ENCODE data around the gene MDM4. TPM values are rescaled to one million over a fixed set of nuclear protein-coding genes. Genes with fewer than 3 reads are reported as not detected.

Gene MDM4
- total RNA-seq, 1 experiment from 2014 or later, result 42.1 TPM

GRCh38 chr1:204588826-204589225 is 72.6 kb downstream of the MDM4 start:
- CTCF ChIA-PET, result interaction anchor here (0.6 kb wide), 4 partner anchors 22 to 495 kb away, joined by 3 to 8 read pairs (median 6); no protein-coding TSS in a partner anchor
- Histone ChIP-seq H3K27me3 (ENCODE audit: control insufficient read depth, insufficient read depth, low read length) (no peaks in the 10 kb centered on the region), H3K27ac (ENCODE audit: low read length) (no peak overlapping the region), H3K36me3 (ENCODE audit: control insufficient read depth, insufficient read depth, low read length) (no peaks in the 10 kb centered on the region), H3K4me1 (ENCODE audit: control insufficient read depth, insufficient read depth, low read length) (peaks cover 7% of the 10 kb centered on the region), H3K4me3 (ENCODE audit: low read depth in 2 of 2, low read length in 2 of 2) (no peak overlapping the region), H3K9me3 (ENCODE audit: control insufficient read depth, insufficient read depth, low read depth, low read length) (no peaks in the 10 kb centered on the region)
- in situ Hi-C loops (cut with HindIII; ENCODE audit: low pct_unique_long_range_greater_than_20kb, low sequenced_read_pairs), result no loop called here
- no peak for TF ChIP-seq CTCF (IDR thresholded peaks at IDR 0.05)
- TF ChIP-seq SIN3A (IDR thresholded peaks at IDR 0.05; ENCODE audit: borderline replicate concordance, insufficient read depth, low read depth, low read length), result no peak
- TF ChIP-seq POLR2AphosphoS5 (IDR thresholded peaks at IDR 0.05; ENCODE audit: low read depth, low read length), result no peak
- TF ChIP-seq TCF7L2 (IDR thresholded peaks at IDR 0.05; ENCODE audit: low read depth, low read length), result no peak
- TF ChIP-seq REST (IDR thresholded peaks at IDR 0.05; ENCODE audit: insufficient read depth in 1 of 2, low read depth in 2 of 2, low read length in 1 of 2), result no peak
- ATAC-seq, result no peak
- no peak for DNase-seq (ENCODE audit: low read depth, low spot score)
- POLR2A ChIA-PET, result no interaction called here
- intact Hi-C loops (cut with micrococcal nuclease; ENCODE audit: unreplicated experiment), result no loop called here
- no TSS peak for BruUV-seq (replicated peaks)

- CTCF ChIA-PET, result interaction anchor here (0.6 kb wide), 1 partner anchor 298 kb away, joined by 8 read pairs; no protein-coding TSS in a partner anchor
- intact Hi-C loops (cut with micrococcal nuclease; ENCODE audit: unreplicated experiment), result no loop called here
- in situ Hi-C loops (cut with HindIII; ENCODE audit: low pct_unique_long_range_greater_than_20kb, low sequenced_read_pairs), result no loop called here
- Histone ChIP-seq H3K4me1 (ENCODE audit: control insufficient read depth, insufficient read depth, low read length) (peaks cover 7% of the 10 kb centered on the region), H3K36me3 (ENCODE audit: control insufficient read depth, insufficient read depth, low read length) (no peaks in the 10 kb centered on the region), H3K9me3 (ENCODE audit: control insufficient read depth, insufficient read depth, low read depth, low read length) (no peaks in the 10 kb centered on the region), H3K27ac (ENCODE audit: low read length) (no peak overlapping the region), H3K27me3 (ENCODE audit: control insufficient read depth, insufficient read depth, low read length) (no peaks in the 10 kb centered on the region), H3K4me3 (ENCODE audit: low read depth in 2 of 2, low read length in 2 of 2) (no peak overlapping the region)
- no TSS peak for BruUV-seq (replicated peaks)
- DNase-seq (ENCODE audit: low read depth, low spot score), result no peak
- ATAC-seq, result no peak
- POLR2A ChIA-PET, result no interaction called here
- TF ChIP-seq SIN3A (IDR thresholded peaks at IDR 0.05; ENCODE audit: borderline replicate concordance, insufficient read depth, low read depth, low read length) (no peak), REST (IDR thresholded peaks at IDR 0.05; ENCODE audit: insufficient read depth in 1 of 2, low read depth in 2 of 2, low read length in 1 of 2) (no peak), TCF7L2 (IDR thresholded peaks at IDR 0.05; ENCODE audit: low read depth, low read length) (no peak)
Measured at GRCh38 chr1:204589409-204590038, 73.3 kb downstream of the MDM4 start.
